OCI-M2 (cell line): Measurements from ENCODE around the gene INO80.
A peak's percentile ranks its signal among the peaks of the same experiment; 100 is the strongest.
"Not testable (repeated sequence)": the region's sequence is repeated elsewhere in the genome, so short reads cannot be mapped to it uniquely, and the experiment has no call there.

Experiments used
- DNase-seq: peaks from one replicate; lab custom pipeline; 2025; ENCODE audit not compliant: unreplicated experiment; lab: John Stamatoyannopoulos, UW

The INO80 gene, protein sequence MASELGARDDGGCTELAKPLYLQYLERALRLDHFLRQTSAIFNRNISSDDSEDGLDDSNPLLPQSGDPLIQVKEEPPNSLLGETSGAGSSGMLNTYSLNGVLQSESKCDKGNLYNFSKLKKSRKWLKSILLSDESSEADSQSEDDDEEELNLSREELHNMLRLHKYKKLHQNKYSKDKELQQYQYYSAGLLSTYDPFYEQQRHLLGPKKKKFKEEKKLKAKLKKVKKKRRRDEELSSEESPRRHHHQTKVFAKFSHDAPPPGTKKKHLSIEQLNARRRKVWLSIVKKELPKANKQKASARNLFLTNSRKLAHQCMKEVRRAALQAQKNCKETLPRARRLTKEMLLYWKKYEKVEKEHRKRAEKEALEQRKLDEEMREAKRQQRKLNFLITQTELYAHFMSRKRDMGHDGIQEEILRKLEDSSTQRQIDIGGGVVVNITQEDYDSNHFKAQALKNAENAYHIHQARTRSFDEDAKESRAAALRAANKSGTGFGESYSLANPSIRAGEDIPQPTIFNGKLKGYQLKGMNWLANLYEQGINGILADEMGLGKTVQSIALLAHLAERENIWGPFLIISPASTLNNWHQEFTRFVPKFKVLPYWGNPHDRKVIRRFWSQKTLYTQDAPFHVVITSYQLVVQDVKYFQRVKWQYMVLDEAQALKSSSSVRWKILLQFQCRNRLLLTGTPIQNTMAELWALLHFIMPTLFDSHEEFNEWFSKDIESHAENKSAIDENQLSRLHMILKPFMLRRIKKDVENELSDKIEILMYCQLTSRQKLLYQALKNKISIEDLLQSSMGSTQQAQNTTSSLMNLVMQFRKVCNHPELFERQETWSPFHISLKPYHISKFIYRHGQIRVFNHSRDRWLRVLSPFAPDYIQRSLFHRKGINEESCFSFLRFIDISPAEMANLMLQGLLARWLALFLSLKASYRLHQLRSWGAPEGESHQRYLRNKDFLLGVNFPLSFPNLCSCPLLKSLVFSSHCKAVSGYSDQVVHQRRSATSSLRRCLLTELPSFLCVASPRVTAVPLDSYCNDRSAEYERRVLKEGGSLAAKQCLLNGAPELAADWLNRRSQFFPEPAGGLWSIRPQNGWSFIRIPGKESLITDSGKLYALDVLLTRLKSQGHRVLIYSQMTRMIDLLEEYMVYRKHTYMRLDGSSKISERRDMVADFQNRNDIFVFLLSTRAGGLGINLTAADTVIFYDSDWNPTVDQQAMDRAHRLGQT (N-terminal part only)

GRCh38 chr15:41116116-41116961 is at the start of gene INO80:
Gene INO80, minus strand, starts transcription at chr15:41116280. Its CDS starts 19,970 bp downstream, at chr15:41096310.
- DNase-seq = peak; percentile 92

DNA sequence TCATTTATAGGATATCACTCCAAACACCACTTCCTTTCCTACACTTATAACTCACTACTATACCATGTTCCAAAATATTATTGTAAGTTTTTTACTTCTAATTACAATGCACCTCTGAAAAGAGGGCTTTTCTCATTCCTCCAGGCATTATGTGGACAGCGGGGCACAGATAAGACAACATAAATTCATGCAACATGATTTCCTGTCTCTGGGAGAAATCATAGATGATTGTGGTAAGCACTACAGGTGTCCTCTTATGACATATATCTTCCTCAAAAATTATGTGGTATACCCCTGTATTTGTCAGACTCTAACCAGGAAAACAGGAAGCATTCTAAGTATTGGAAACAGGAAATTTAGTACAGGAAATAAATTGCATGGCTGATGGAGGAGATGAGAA is 45.7 kb upstream of the INO80 start:
- no peak for DNase-seq

DNA sequence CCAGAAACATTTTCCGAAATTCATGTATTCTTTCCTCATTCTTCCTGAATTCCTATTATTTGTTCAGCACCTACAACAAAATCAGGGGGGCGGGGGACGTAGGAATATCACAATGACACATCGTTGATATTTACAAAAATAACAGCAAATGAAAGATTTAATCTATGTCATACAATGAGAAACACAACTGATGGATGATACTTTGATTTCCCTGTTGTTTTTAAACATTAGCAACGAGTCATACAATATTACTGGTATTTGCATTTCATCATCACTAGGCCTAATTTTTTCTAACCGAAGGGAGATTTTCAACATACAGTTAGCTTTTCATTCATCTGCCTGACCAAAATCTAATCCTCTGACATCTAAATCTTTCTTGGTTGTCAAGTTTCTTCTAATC is 45.3 kb upstream of the INO80 start:
- DNase-seq = no peak

DNA sequence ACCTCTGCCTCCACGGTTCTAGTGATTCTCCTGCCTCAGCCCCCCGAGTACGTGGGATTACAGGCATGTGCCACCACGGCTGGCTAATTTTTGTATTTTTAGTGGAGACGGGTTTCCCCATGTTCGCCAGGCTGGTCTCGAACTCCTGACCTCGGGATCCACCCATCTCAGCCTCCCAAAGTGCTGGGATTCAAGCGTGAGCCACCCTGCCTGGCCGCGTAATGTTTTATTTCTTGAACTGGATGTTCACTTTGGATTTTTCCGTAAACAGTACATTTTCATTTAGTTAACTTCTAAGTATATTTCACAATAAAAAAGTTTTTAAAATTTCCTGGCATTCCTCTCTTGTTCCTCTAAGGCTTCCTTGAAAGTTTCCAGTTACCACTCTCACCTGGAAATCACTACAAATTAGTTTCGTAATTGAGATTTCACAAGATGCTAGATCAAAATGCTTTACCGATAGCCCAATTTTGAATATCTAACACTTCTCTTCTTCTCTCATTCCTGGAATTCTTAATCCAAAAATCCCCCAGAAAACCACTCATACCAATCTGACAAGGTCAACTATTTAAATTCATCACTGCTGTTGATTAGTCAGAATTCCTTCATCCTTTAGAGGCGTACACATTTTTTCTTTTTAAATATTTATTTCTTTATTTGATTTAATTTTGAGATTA is 44.7 kb upstream of the INO80 start:
- no peak for DNase-seq

GRCh38 chr15:41154412-41154811 is 38.3 kb upstream of the INO80 start:
- no peak for DNase-seq

DNA sequence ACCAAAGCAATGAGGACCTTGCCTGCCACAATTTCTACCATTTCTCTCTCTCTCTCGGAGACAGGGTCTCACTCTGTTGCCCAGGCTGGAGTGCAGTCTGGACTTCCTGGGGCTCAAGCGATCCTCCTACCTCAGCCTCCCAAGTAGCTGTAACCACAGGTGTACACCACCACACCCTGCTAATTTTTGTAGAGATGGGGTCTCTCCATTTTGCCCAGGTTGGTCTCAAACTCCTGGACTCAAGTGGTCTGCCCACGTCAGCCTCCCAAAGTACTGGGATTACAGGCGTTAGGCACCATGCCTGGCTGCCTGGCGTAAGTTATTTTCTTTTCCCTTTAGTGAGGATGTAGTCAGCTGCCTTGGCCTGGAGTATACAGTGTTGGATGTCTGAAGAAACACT is 37.7 kb upstream of the INO80 start:
- no peak for DNase-seq

DNA sequence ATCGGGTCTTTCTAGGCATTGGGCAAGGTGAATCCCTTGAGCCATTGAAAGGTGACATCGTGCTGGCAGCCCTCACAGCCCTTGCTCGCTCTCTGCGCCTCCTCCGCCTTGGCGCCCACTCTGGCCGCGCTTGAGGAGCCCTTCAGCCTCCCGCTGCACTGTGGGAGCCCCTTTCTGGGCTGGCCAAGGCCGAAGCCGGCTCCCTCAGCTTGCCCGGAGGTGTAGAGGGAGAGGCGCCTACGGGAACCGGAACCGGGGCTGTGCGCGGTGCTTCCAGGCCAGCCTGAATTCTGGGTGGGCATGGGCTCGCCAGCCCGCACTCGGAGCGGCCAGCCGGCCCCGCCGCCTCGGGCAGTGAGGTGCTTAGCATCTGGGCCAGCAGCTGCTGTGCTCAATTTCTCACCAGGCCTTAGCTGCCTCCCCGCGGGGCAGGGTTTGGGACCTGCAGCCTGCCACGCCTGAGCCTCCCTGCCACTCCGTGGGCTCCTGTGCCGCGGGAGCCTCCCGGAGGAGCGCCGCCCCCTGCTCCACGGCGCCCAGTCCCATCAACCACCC is 35.4 kb upstream of the INO80 start:
- DNase-seq = no peak

GRCh38 chr15:41150279-41150678 is 34.2 kb upstream of the INO80 start:
- no peak for DNase-seq

DNA sequence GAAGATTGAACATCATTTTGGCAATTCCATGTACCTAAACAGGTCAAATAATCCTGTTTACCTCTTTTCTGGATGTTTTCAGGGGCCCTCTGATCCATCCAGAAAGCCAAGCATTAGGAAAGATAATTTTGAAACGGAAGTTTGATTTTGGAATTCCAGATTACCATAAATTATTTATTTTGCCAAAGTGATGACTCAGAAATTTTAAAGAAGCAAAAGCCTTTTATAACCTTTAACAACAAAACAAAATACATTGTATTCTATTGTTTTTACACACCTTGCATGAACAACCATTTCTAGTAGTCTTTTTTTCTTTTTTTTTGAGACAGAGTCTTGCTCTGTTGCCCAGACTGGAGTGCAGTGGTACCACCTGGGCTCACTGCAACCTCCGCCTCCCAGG is 32.0 kb upstream of the INO80 start:
- DNase-seq = no peak

GRCh38 chr15:41139619-41140018 is 23.5 kb upstream of the INO80 start:
- DNase-seq = no peak

GRCh38 chr15:41139112-41139511 is 23.0 kb upstream of the INO80 start:
- DNase-seq = not testable (repeated sequence)

DNA sequence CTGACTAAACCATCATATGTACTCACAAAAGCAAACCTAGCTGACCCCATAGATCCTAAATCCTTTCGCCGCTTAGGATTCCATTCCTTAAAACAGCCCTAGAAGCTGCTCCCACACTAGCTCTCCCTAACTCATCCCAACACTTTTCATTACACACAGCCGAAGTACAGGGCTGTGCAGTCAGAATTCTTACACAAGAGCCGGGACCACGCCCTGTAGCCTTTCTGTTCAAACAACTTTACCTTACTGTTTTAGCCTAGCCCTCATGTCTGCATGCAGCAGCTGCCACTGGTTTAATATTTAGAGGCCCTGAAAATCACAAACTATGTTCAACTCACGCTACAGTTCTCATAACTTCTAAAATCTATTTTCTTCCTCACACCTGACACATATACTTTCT is 19.5 kb upstream of the INO80 start:
- DNase-seq = not testable (repeated sequence)

DNA sequence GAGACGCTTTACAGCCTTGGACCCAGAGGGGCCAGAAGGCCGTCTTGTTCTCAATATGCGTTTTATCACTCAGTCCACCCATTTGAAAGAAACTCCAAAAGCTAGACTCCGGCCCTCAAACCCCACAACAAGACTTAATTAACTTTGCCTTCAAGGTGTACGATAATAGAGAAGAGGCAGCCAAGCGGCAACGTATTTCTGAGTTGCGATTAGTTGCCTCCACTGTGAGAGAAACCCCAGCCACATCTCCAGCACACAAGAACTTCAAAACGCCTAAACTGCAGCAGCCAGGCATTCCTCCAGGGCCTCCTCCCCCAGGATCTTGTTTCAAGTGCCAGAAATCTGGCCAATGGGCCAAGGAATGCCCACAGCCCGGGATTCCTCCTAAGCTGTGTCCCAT is 17.4 kb upstream of the INO80 start:
- DNase-seq = no peak

DNA sequence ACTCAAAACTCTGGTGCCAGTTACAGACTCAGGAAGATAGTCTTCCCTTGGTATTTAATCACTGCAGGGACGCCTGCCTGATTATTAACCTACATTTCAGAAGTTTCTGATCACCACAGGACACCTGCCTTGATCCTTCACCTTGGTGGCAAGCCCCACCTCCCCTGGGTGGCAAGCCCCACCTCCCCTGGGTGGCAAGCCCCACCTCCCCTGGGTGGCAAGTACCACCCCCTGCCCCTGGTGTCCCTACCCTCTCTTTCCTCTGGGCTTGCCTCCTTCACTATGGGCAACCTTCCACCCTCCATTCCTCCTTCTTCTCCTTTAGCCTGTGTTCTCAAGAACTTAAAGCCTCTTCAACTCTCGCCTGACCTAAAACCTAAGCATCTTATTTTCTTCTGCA is 16.0 kb upstream of the INO80 start:
- DNase-seq = not testable (repeated sequence)

GRCh38 chr15:41128174-41128902 is 12.3 kb upstream of the INO80 start:
- DNase-seq = no peak

DNA sequence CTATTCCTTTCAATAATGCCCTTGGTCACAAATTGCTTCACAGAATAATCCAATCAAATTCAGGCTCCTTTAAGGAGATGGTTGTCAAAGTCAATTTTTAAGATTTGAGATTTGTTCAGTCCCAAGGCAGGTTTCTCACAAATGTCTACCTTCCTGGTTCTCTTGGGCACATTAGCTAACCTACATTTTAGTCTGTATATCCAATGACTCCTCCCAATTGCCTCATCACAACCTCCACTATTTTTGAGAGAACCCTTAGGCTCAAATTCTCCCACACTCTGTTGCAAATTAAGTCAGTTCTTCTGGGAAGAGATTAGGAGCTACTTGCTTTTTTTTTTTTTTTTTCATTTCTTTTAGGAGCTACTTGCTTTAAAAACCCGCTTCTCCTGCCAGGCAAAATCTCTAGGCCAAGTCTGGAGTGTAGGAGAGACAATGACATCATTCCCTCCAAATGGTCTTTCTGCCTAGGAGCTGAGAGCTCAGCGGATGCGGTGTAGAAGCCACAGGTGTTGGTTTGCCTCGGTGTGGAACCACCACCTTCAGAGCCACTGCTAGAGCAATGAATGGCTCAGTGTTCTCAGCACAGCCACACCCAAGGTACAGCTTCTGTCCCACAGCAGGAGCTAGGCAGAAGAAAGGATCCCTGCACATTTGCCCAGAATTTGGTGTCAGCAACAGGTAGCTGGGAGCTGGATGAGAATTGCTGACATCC is 10.0 kb upstream of the INO80 start:
- DNase-seq = no peak

GRCh38 chr15:41125063-41125669 is 9.1 kb upstream of the INO80 start:
- DNase-seq = no peak

GRCh38 chr15:41124058-41124457 is 8.0 kb upstream of the INO80 start:
- no peak for DNase-seq
